Stimulated activated CD4-positive, alpha-beta T cell treated with anti-CD3 and anti-CD28 coated beads, TNF-alpha, amount 100 ng/mL, for 24 hours (primary cell): ENCODE results near the gene GABRB2.

Source experiments
- DNase-seq, 3 experiments: peaks; one replicate each; pipeline ENCODE4 v3.0.0-alpha.2; 2020; ENCODE audit warnings: low read depth in 3 of 3

Gene GABRB2

GRCh38 chr5:161387121-161387520 lies 159.4 kb downstream of the GABRB2 start:
- no peak for DNase-seq

GRCh38 chr5:161385027-161385426 lies 161.5 kb downstream of the GABRB2 start:
- DNase-seq, result no peak

DNA sequence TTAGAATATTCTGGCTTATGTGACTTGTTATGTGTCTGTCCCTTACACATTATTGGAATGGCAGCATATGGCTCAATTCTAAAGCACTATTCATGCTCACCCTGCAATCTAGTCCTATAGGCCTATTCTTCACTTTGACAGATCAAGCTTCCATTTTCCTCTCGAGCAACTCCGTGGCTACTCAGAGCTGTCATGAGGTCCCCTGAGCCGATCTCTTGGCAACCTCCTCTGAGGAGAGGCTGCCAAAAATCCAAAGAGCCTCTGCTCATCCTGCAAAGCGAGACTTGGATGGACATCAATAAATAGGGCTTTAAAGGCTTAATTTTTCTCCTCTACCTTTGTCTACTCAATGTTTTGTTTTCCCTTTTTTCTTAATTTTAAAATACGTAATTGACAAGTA lies 163.8 kb downstream of the GABRB2 start:
- DNase-seq, result no peak

- no peak for DNase-seq
Measured at GRCh38 chr5:161380486-161380885, 166.0 kb downstream of the GABRB2 start.

GRCh38 chr5:161378701-161379100 lies 167.8 kb downstream of the GABRB2 start:
- DNase-seq, result no peak

- no peak for DNase-seq
Measured at GRCh38 chr5:161376034-161376433, 170.5 kb downstream of the GABRB2 start.

- no peak for DNase-seq
Measured at GRCh38 chr5:161373345-161373707, 173.2 kb downstream of the GABRB2 start.

DNA sequence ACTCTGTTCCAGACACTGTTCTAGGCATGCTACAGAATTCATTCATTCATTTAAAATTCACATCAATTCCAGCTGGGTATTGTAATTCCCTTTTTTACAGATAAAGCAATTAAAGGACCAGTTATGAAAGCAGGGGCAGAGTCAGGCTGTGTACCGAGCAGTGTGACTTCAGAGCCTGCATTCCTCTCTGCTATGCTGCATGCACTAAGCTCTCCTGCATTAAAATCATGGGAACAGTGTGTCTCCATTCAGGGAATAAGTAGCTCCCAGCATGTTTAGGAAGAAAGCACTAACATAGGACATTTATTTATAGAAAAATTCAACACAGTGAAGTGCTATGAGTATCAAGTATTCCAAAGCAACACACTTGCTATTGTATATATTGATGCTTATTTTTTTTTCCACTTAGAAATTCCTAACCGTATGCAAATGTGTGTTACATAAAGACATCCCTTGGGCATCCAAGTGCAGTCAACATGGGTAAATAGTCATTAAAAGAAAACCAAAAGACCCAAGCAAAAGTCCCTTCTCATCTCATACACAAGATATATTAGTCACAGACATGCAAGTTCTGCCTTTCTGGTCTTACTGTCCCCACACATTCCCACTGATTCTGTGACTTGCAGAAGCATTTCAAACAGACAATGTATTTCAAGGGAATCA lies 173.7 kb downstream of the GABRB2 start:
- no peak for DNase-seq

GRCh38 chr5:161369022-161369421 lies 177.5 kb downstream of the GABRB2 start:
- no peak for DNase-seq

DNA sequence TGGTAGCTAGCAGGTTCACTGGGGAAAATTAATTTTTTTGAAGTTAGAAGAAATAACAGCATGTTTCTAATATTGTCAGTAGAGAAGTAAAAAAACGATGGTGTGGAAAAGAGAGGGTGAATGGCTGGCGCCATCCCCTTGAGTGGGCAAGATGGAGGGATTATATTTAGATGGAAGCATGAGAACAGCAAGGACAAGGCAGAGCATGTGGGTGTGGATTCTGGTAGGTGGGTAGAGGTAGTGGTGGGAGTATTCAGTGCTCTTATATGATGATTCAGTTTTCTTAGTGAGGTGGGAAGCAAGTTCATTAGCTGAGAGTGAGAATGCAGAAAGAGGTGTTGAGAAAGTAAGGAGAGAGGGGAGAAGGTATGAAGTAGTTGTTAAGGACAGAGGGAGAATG lies 188.1 kb downstream of the GABRB2 start:
- no peak for DNase-seq

DNA sequence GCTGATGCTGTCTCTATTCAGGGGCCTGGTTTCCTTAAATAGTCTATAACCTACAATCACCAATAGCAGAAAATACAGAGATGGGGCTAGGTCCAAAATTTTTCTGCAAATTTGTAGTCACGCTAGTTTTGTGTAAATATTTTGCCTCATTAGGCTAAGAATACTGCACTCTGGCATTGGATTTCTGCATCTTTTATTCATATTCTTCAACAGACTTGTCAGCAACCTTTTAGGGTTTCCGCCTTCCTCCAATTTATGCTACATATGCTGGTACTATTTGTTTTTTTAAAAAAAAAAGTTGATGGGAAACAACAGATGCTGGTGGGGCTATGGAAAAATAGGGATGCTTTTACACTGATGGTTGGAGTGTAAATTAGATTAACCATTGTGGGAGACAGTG lies 202.3 kb downstream of the GABRB2 start:
- DNase-seq, result no peak

GRCh38 chr5:161342886-161343285 lies 203.6 kb downstream of the GABRB2 start:
- no peak for DNase-seq

DNA sequence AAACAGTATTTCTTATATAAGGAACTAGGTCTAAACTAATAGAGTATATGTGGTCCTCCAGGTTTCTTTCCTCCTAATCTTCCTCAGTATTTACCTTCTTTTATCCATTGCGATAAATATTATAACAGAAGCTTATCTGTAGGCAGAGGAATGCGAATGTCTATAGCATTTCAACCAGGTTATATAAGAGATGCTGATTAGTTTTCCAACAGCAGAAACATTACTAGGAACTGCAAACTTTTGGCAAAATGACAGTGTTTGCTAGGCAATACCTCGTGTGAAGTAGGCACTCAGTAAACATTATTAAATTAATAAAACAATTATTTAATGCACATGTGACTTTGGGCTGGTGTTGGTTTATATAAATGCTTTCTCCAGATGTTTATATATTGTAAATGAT lies 206.5 kb downstream of the GABRB2 start:
- no peak for DNase-seq

- DNase-seq, result no peak
Measured at GRCh38 chr5:161333194-161333880, 213.2 kb downstream of the GABRB2 start.

DNA sequence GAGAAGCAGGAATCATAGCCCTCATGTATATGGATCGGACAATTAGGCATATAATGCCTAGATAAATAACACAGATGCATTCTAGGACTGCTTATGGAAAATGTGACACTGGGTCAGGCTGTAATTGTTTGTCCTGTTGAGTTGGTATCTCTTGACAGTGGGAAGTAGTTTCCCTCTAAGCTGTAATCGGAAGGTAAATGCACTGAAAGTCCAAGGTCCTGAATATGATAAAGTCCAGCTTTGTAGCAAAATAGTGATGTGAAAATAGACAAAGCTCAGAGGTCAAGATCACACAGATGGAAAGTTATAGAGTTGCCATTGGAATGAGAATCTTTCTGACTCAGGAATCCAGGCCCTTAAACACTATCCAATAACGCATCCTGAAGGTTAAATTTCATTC lies 214.2 kb downstream of the GABRB2 start:
- no peak for DNase-seq

DNA sequence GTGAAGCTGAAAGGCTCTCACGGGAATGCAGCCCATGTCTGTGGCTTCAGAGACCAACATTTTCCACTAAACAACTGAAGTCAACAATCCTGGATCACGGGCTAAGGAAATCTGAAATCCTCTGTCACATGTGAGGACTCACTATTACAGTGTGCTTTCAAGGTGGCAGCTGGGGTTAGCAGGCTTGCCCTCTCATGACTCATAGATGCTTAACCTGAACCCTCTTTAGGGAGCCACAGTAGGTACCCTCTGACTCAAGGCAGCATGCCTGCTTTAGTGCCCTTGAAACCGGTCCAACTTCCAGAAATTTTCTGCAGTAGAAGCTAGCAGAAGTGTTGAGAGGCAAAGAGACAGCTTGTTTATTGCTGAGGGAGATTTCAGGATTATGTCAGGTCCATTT lies 232.5 kb downstream of the GABRB2 start:
- no peak for DNase-seq

DNA sequence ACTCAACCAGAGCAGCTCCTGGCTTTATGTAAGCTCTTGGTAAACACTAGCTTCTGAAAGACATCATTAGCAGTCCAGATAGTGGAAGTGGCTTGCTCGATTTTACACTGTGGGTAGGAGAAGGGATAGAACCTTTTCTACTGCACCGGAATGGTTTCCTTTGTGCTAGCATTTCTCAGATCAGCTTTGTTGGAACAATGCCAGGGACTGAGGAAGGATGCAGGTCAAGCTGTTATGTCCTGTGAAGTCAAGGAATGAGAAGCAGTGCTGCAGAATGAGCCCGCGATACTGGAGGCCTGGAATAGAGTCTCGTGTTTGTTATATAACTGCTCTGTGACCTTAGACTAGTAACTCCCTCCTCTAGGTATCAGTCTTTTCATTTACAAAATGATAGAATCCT lies 233.6 kb downstream of the GABRB2 start:
- DNase-seq, result no peak

DNA sequence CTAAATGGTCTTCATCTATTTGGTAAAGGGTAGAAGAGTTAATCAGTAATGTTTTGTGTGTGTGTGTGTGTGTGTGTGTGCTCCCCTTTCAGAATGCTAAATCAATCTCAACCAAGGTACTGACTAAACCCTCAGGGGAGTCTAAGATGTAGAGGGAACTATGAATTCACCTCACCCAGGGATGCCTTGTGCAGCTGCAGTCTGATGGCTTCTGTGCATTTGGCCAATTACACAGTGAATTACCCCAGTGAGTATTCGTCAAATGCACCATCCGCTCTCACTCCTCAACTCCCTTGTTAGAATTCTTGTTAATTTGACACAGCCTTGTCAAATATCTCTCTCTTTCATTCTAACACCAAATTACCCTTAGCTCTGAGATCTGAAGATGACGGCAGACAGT lies 234.6 kb downstream of the GABRB2 start:
- no peak for DNase-seq

GRCh38 chr5:161311146-161311708 lies 235.3 kb downstream of the GABRB2 start:
- DNase-seq, result no peak

DNA sequence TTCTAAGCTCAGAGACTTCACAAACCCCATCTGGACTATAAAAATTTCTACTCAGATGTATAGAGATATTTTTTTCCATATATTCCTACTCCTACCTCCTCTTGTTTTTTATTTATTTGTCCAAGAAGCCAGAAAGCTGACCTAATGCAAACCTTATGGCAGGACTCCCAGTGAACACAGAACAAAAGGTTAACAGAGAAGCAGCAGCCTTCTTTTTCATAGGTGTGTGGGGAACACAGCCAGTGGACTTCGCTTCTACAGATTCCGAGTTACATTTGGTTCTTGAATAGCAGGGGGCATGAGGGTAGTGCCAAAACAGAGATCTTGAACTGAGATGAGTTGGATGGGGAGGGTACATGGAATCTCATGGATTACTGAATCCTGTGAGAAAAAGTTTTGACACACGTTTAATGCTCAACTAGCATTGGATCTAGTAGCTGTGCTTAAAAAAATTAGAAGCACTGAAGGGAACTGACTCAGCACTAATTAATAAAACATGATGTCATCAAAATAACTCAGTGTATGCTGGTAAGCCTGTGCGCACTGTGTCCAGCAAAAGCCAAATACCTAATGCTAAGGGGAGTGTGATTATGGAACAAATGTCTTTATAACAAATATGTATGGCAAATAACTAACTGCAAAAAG lies 240.1 kb downstream of the GABRB2 start:
- DNase-seq, result no peak

- no peak for DNase-seq
Measured at GRCh38 chr5:161305601-161306000, 240.9 kb downstream of the GABRB2 start.

- DNase-seq, result no peak
Measured at GRCh38 chr5:161302559-161302958, 244.0 kb downstream of the GABRB2 start.

DNA sequence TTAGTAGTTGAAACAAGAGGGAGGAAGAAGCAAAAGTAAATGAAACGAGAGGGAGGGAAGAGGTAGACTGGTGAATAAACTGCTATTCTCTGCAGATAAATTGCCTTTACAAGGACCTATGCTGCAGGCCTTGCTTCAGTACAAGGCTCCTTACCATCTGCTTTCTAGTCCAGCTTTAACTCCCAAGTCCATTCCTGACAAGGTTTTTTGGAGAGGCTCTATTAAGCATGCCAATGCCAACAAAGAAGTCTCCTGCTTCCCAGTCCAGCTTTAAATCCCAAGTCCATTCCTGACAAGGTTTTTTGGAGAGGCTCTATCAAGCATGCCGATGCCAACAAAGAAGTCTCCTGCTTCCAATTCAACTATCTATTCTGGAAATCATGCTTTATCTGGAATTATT lies 244.9 kb downstream of the GABRB2 start:
- DNase-seq, result no peak
